Breast epithelium (tissue), 4 donors: Measurements from ENCODE around the gene XPA. TPM values are rescaled to one million over a fixed set of nuclear protein-coding genes. Genes with fewer than 3 reads are reported as not detected.

ENCODE experiments used
- DNase-seq, 2 donors: peaks; one replicate each; pipeline ENCODE4 v3.0.0-alpha.2; 2019; ENCODE audit warnings: low spot score in 2 of 2
- H3K27ac ChIP-seq, 2 donors: fragments of 200-600 bp; sonication (generic) in 1 of 2; one replicate each; pipeline ENCODE4 v1.5.1; 2016 to 2019; ENCODE audit warnings: mild to moderate bottlenecking in 1 of 2
- H3K27me3 ChIP-seq, 2 donors: fragments of 200-600 bp; sonication (generic) in 1 of 2; one replicate each; pipeline versions ENCODE4 v1.5.1 to v1.6.0; 2017 to 2019; ENCODE audit warnings: control low read depth in 1 of 2, mild to moderate bottlenecking in 1 of 2
- H3K36me3 ChIP-seq: fragments of 200-600 bp; one replicate; pipeline ENCODE4 v1.5.1; 2019
- H3K4me1 ChIP-seq, 2 donors: fragments of 200-600 bp; sonication (generic); one replicate each; pipeline ENCODE4 v1.5.1; 2016 to 2019; ENCODE audit warnings: control low read depth in 1 of 2
- H3K4me3 ChIP-seq, 3 donors: fragments of 200-600 bp; sonication (generic); 1 replicate in 2 of 3; 2 replicates in 1 of 3; pipeline ENCODE4 v1.5.1; 2016 to 2019; ENCODE audit warnings: mild to moderate bottlenecking in 3 of 3, moderate library complexity in 2 of 3
- H3K9me3 ChIP-seq, 2 donors: fragments of 200-600 bp; sonication (generic) in 1 of 2; one replicate each; pipeline ENCODE4 v1.5.1; 2016 to 2019; ENCODE audit warnings: control low read depth in 1 of 2
- POLR2A ChIP-seq: fragments of 450-650 bp; IDR thresholded peaks from one replicate; pipeline ENCODE4 v1.6.1; 2016; ENCODE audit warnings: antibody characterized with exemption, mild to moderate bottlenecking, moderate library complexity
- POLR2AphosphoS5 ChIP-seq, 3 donors: sonication (generic); formaldehyde crosslinking; IDR thresholded peaks; one replicate each; pipeline ENCODE4 v1.6.1; 2017; ENCODE audit warnings: antibody characterized with exemption in 3 of 3
- intact Hi-C: fragments of 100-400 bp; cut with DNase I; formaldehyde crosslinking; loops from one replicate; pipeline ENCODE4 v1.15.1; 2023; ENCODE audit warnings: low total_unique reads
- total RNA-seq, 3 donors: library from RNA; depleted of rRNA; stranded (reverse); fragments of >200 nt; gene quantifications; one replicate each; pipeline ENCODE4 v1.1.0, GENCODE V29; 2016
- TF ChIP-seq, protein P1 (sequence below), 3 donors: fragments of 450-650 bp; IDR thresholded peaks; one replicate each; pipeline ENCODE4 v1.5.1; 2016 to 2017; ENCODE audit warnings: antibody characterized with exemption in 3 of 3, mild to moderate bottlenecking in 3 of 3, moderate library complexity in 3 of 3

The XPA gene
- total RNA-seq, 3 donors from 2014 or later: 15.4 to 16.8 (median 16.7) TPM

DNA sequence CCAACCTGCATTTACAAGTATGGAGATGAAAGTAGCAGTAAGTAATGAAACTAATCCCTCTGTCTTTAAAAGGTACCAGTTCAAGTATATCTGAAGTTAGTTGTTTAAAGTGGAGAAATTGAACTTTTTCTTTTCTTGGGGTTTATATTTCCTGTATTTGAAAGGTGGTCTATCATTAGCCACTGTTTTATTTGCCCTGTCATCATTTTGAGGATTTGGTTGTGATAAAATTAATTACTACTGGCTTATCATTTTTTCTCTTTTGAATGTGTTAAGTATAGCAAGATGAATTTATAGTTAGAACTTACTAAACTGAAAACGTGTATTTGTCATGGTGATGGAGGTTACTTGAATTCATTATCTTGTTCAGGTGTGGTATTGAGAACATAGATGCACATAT, 38.4 kb downstream of the XPA start:
- Histone ChIP-seq H3K4me3 (no peak overlapping the region), H3K36me3 (peaks cover 6% of the 10 kb centered on the region), H3K9me3 (no peaks in the 10 kb centered on the region), H3K27ac (no peak overlapping the region), H3K4me1 (no peaks in the 10 kb centered on the region), H3K27me3 (no peaks in the 10 kb centered on the region)
- DNase-seq: no peak
- intact Hi-C loops: no loop called here
- TF ChIP-seq POLR2A (no peak), POLR2AphosphoS5 (IDR thresholded peaks at IDR 0.05) (no peak)
- TF ChIP-seq, protein P1, sequence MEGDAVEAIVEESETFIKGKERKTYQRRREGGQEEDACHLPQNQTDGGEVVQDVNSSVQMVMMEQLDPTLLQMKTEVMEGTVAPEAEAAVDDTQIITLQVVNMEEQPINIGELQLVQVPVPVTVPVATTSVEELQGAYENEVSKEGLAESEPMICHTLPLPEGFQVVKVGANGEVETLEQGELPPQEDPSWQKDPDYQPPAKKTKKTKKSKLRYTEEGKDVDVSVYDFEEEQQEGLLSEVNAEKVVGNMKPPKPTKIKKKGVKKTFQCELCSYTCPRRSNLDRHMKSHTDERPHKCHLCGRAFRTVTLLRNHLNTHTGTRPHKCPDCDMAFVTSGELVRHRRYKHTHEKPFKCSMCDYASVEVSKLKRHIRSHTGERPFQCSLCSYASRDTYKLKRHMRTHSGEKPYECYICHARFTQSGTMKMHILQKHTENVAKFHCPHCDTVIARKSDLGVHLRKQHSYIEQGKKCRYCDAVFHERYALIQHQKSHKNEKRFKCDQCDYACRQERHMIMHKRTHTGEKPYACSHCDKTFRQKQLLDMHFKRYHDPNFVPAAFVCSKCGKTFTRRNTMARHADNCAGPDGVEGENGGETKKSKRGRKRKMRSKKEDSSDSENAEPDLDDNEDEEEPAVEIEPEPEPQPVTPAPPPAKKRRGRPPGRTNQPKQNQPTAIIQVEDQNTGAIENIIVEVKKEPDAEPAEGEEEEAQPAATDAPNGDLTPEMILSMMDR (IDR thresholded peaks at IDR 0.05): no peak

DNA sequence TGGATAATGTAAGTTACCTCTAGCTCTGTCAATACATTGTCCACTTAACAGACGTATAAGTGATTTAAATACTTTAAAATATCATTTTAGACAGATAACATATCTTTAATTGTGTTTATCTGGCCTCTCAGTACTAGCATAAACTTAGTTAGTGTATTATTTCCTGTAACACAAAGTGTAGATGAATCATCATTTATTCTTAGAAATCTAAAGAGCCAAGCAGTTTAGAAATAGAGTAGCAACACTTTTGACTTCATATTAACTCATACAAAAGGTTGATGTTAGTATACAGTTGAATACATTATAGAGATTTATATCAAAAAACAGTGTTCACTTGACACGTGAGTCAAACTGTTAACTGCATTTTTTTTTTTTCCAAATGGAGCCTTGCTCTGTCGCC, 45.5 kb downstream of the XPA start:
- H3K27me3 ChIP-seq: no peaks in the 10 kb centered on the region
- H3K36me3 ChIP-seq: peaks cover 6% of the 10 kb centered on the region
- no peak for TF ChIP-seq POLR2AphosphoS5 (IDR thresholded peaks at IDR 0.05)
- no peak for TF ChIP-seq POLR2A
- TF ChIP-seq, protein P1 (IDR thresholded peaks at IDR 0.05): no peak
- H3K27ac ChIP-seq: no peak overlapping the region
- no peaks in the 10 kb centered on the region for H3K4me1 ChIP-seq
- no peaks in the 10 kb centered on the region for H3K9me3 ChIP-seq
- H3K4me3 ChIP-seq: no peak overlapping the region
- intact Hi-C loops: no loop called here
- no peak for DNase-seq

DNA sequence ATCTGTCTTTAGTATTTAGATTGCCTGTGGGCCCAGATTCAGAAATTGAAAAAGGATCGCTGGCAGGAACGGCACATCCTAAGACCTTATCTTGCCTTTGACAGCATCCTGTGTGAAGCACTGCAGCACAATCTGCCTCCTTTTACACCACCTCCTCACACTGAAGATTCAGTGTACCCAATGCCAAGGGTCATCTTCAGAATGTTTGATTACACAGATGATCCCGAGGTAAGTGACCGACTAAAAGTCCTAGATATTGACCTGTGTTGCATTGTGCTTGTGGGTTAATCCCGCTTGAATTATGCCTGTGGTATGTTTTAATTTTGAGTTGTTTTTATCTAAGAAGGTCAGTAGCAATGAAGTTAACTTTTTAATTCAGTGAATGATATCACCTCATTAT, 49.1 kb downstream of the XPA start:
- Histone ChIP-seq H3K27me3 (no peaks in the 10 kb centered on the region), H3K36me3 (peaks cover 3% of the 10 kb centered on the region), H3K4me1 (no peaks in the 10 kb centered on the region), H3K4me3 (no peak overlapping the region), H3K27ac (no peak overlapping the region), H3K9me3 (no peaks in the 10 kb centered on the region)
- no peak for TF ChIP-seq POLR2A
- TF ChIP-seq, protein P1 (IDR thresholded peaks at IDR 0.05): no peak
- TF ChIP-seq POLR2AphosphoS5 (IDR thresholded peaks at IDR 0.05): no peak
- intact Hi-C loops: no loop called here
- no peak for DNase-seq

DNA sequence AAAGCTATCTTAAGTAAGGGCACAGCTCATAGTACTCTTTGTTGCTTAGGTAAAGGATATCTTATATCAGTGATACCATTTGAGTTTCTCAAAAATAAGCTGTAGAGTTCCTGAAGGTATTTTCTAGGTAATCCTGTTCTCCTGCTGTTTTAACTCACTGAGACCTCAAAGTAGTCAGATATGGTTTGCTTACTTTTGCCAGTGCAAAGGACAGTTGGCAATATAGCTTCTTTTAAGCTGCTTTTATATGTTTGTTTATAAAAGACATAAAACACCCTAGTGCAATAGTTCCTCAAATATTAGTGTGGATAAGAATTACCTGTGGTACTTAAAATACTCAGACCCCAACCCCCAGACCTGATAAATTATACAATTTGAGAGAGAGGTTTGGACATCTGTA, 51.4 kb downstream of the XPA start:
- intact Hi-C loops: no loop called here
- no peaks in the 10 kb centered on the region for H3K27me3 ChIP-seq
- peaks cover 3% of the 10 kb centered on the region for H3K36me3 ChIP-seq

DNA sequence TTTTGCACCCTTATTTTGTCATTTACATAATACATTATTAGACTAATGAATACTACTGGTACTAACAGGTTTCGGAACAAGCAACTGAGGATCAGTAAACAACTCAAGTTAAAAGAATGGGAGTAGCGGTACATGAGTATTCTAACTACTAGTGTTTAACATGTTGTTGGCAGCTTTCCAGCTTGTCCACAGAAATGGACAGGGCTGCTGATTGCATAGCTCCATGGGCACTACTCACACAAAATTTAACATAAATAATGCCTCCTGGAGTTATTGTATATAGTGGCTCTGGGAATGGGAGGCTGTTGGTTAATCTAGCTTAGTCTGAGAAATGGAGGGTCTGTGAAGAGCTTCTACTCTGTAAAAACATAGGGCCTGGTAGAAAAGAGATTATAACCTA, 56.8 kb downstream of the XPA start:
- H3K27me3 ChIP-seq: no peaks in the 10 kb centered on the region
- no peaks in the 10 kb centered on the region for H3K4me1 ChIP-seq
- no peak for DNase-seq
- intact Hi-C loops: no loop called here
- no peak overlapping the region for H3K4me3 ChIP-seq
- H3K36me3 ChIP-seq: peaks cover 3% of the 10 kb centered on the region
- no peaks in the 10 kb centered on the region for H3K9me3 ChIP-seq
- TF ChIP-seq, protein P1 (IDR thresholded peaks at IDR 0.05): no peak
- TF ChIP-seq POLR2AphosphoS5 (IDR thresholded peaks at IDR 0.05) (no peak), POLR2A (no peak)
- H3K27ac ChIP-seq: no peak overlapping the region

More for the DNA sequence above, 51.4 kb downstream of the XPA start:
- H3K4me3 ChIP-seq: no peak overlapping the region
- no peak for DNase-seq
- no peaks in the 10 kb centered on the region for H3K9me3 ChIP-seq
- H3K4me1 ChIP-seq: no peaks in the 10 kb centered on the region
- TF ChIP-seq POLR2AphosphoS5 (IDR thresholded peaks at IDR 0.05) (no peak), POLR2A (no peak)
- TF ChIP-seq, protein P1 (IDR thresholded peaks at IDR 0.05): no peak
- no peak overlapping the region for H3K27ac ChIP-seq
